Measurements from ENCODE around the gene LIPH. TPM values are rescaled to one million over a fixed set of nuclear protein-coding genes. Genes with fewer than 3 reads are reported as not detected.

The LIPH gene
- total RNA-seq, 1 donor from 2014 or later, result 0.07 TPM

GRCh38 chr3:185530856-185531255 is 21.5 kb downstream of the LIPH start:
- H3K36me3 Mint-ChIP-seq, result no peaks in the 10 kb centered on the region
- H3K4me3 Mint-ChIP-seq, result no peak overlapping the region
- H3K4me1 Mint-ChIP-seq, result no peaks in the 10 kb centered on the region
- no peaks in the 10 kb centered on the region for H3K9me3 Mint-ChIP-seq
- DNase-seq (ENCODE audit: low spot score in 2 of 2, unreplicated experiment in 2 of 2), result no peak
- H3K27me3 Mint-ChIP-seq (ENCODE audit: low read depth), result peaks cover 15% of the 10 kb centered on the region
- TF ChIP-seq CTCF (IDR thresholded peaks at IDR 0.05; ENCODE audit: unreplicated experiment), result no peak
- H3K27ac Mint-ChIP-seq, result no peak overlapping the region

DNA sequence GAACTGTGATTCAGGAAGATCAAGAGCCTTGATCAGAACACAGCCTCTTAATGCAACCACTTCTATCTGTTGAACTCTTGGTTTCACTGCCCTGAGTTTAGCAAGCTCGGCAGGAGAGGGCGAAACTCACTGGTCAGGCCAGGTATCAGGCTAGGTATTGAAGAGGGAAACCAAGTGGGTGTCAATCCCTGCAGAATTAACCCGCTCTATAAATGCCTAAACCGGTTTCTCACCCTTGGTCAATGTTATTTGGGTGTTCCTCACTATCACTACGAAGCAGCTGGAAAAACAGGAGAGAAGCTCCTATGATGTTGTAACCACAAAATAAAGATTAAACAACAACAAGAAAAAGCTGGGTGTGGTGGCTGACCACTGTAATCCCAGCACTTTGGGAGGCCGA is 23.9 kb downstream of the LIPH start:
- no peak for DNase-seq (ENCODE audit: low spot score in 2 of 2, unreplicated experiment in 2 of 2)
- H3K4me1 Mint-ChIP-seq, result no peaks in the 10 kb centered on the region
- H3K27me3 Mint-ChIP-seq (ENCODE audit: low read depth), result peaks cover 25% of the 10 kb centered on the region
- no peak overlapping the region for H3K27ac Mint-ChIP-seq
- H3K4me3 Mint-ChIP-seq, result no peak overlapping the region
- H3K9me3 Mint-ChIP-seq, result no peaks in the 10 kb centered on the region
- H3K36me3 Mint-ChIP-seq, result no peaks in the 10 kb centered on the region
- TF ChIP-seq CTCF (IDR thresholded peaks at IDR 0.05; ENCODE audit: unreplicated experiment), result no peak

DNA sequence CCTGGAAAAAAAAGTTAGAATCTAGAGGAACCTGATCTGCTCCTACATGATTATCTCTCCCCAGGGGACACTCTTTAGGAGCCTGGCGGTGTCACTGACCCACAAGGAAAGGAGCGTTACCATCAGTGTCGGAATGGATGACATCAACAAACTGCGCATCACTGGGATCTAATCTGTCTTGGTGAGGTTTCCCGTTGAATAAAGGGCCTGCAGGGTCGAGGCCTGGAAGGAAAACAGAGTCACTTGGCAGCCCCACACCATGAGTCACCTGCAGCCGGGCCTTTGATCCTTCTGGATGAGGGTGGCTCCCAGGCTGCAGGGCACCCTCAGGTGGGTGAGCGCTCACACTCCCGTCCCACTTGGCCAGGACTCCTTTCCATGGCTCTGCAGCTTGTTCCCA is 25.0 kb downstream of the LIPH start:
- H3K27me3 Mint-ChIP-seq (ENCODE audit: low read depth), result peaks cover 30% of the 10 kb centered on the region

DNA sequence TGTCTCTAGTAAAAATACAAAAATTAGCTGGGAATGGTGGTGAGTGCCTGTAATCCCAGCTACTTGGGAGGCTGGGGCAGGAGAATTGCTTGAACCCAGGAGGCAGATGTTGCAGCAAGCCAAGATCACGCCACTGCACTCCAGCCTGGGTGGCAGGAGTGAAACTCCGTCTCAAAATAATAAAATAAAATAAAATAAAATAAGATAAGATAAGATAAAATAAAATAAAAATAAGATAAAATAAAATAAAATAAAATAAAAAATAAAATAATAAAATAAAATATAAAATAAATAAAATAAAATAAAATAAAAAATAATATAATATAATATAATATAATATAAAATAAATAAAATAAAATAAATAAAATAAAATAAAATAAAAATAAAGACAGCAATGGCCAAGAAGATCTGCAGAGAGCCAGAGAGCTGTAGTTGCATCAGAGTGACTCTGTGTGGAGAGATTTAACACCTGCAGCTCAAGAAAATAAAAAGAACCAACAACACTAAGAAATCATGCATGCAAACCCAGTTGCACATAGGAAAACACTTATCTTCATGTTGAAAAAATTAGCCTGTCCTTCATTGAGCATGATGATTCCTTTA is 25.9 kb downstream of the LIPH start:
- DNase-seq (ENCODE audit: low spot score in 2 of 2, unreplicated experiment in 2 of 2), result no peak
- Mint-ChIP-seq H3K27ac (no peak overlapping the region), H3K4me1 (no peaks in the 10 kb centered on the region), H3K9me3 (no peaks in the 10 kb centered on the region), H3K27me3 (ENCODE audit: low read depth) (peaks cover 39% of the 10 kb centered on the region), H3K36me3 (no peaks in the 10 kb centered on the region), H3K4me3 (no peak overlapping the region)
- TF ChIP-seq CTCF (IDR thresholded peaks at IDR 0.05; ENCODE audit: unreplicated experiment), result no peak

More for the DNA sequence above, 25.0 kb downstream of the LIPH start:
- Mint-ChIP-seq H3K4me1 (no peaks in the 10 kb centered on the region), H3K9me3 (no peaks in the 10 kb centered on the region), H3K4me3 (no peak overlapping the region), H3K36me3 (no peaks in the 10 kb centered on the region), H3K27ac (no peak overlapping the region)
- no peak for TF ChIP-seq CTCF (IDR thresholded peaks at IDR 0.05; ENCODE audit: unreplicated experiment)
- no peak for DNase-seq (ENCODE audit: low spot score in 2 of 2, unreplicated experiment in 2 of 2)

- H3K27me3 Mint-ChIP-seq (ENCODE audit: low read depth), result peaks cover 62% of the 10 kb centered on the region
- H3K9me3 Mint-ChIP-seq, result no peaks in the 10 kb centered on the region
- no peaks in the 10 kb centered on the region for H3K4me1 Mint-ChIP-seq
- no peaks in the 10 kb centered on the region for H3K36me3 Mint-ChIP-seq
- H3K27ac Mint-ChIP-seq, result no peak overlapping the region
- no peak for TF ChIP-seq CTCF (IDR thresholded peaks at IDR 0.05; ENCODE audit: unreplicated experiment)
- H3K4me3 Mint-ChIP-seq, result no peak overlapping the region
- DNase-seq (ENCODE audit: low spot score in 2 of 2, unreplicated experiment in 2 of 2), result no peak
These were observed 30.8 kb downstream of the LIPH start for GRCh38 chr3:185521349-185522138.

Data from mesothelial cell of epicardium (in vitro differentiated cells).